ENCODE measurements around the gene PKP1.

PKP1 gene

DNA sequence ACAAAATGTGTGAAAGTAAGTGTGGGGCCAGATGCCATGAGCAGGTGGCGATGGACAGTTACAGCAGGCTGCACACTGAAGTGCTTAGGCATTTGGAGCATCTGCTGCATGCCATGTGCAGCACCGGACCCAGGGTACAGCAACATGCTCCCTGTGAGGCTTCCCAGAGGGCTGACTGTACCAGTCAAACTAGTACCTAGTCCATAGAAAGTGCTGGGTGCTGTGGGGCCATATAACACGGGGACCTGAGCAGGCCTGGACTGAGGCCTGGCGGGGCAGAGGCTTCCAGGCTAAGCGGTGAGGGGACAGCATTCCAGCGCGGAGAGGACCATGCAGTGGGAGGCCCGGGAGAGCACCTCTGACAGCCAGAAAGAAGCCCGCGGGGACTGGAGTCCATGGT lies 29.9 kb upstream of the PKP1 start:
- H3F3A ChIP-seq (ENCODE audit: insufficient read depth, low read length): no peaks in the 10 kb centered on the region
- H3K27me3 ChIP-seq (ENCODE audit: insufficient read depth, low read length): no peaks in the 10 kb centered on the region
- H3K9me2 ChIP-seq (ENCODE audit: low read depth, low read length): no peaks in the 10 kb centered on the region
- no peaks in the 10 kb centered on the region for H3K4me1 ChIP-seq (ENCODE audit: insufficient read depth, low read length, severe bottlenecking)
- no peaks in the 10 kb centered on the region for H4K20me1 ChIP-seq (ENCODE audit: insufficient read depth, low read length)
- H3K36me3 ChIP-seq (ENCODE audit: insufficient read depth, low read length): no peaks in the 10 kb centered on the region
- H3K79me2 ChIP-seq (ENCODE audit: insufficient read depth, low read length): no peaks in the 10 kb centered on the region
- H3K27ac ChIP-seq (ENCODE audit: low read depth, low read length, poor library complexity, severe bottlenecking): no peak overlapping the region
- H3K9me3 ChIP-seq (ENCODE audit: low read length): no peaks in the 10 kb centered on the region
- no peak overlapping the region for H3K9ac ChIP-seq (ENCODE audit: low read length)
- no peak overlapping the region for H2AFZ ChIP-seq (ENCODE audit: low read length)
- TF ChIP-seq EZH2 (IDR thresholded peaks at IDR 0.05; ENCODE audit: borderline replicate concordance, low read length) (no peak), CTCF (IDR thresholded peaks at IDR 0.05; ENCODE audit: low read length) (no peak)
- H3K4me3 ChIP-seq (ENCODE audit: low read depth, low read length, poor library complexity, severe bottlenecking): no peak overlapping the region
- H3K4me2 ChIP-seq (ENCODE audit: low read length): no peak overlapping the region

GRCh38 chr1:201253906-201254624 lies 29.2 kb upstream of the PKP1 start:
- H3K4me3 ChIP-seq (ENCODE audit: low read depth, low read length, poor library complexity, severe bottlenecking): no peak overlapping the region
- no peaks in the 10 kb centered on the region for H3F3A ChIP-seq (ENCODE audit: insufficient read depth, low read length)
- no peaks in the 10 kb centered on the region for H3K9me3 ChIP-seq (ENCODE audit: low read length)
- H4K20me1 ChIP-seq (ENCODE audit: insufficient read depth, low read length): no peaks in the 10 kb centered on the region
- no peak for TF ChIP-seq CTCF (IDR thresholded peaks at IDR 0.05; ENCODE audit: low read length)
- no peak for TF ChIP-seq EZH2 (IDR thresholded peaks at IDR 0.05; ENCODE audit: borderline replicate concordance, low read length)
- no peaks in the 10 kb centered on the region for H3K36me3 ChIP-seq (ENCODE audit: insufficient read depth, low read length)
- H3K79me2 ChIP-seq (ENCODE audit: insufficient read depth, low read length): no peaks in the 10 kb centered on the region
- no peaks in the 10 kb centered on the region for H3K27me3 ChIP-seq (ENCODE audit: insufficient read depth, low read length)
- H3K4me1 ChIP-seq (ENCODE audit: insufficient read depth, low read length, severe bottlenecking): no peaks in the 10 kb centered on the region
- no peak overlapping the region for H2AFZ ChIP-seq (ENCODE audit: low read length)
- no peaks in the 10 kb centered on the region for H3K9me2 ChIP-seq (ENCODE audit: low read depth, low read length)
- no peak overlapping the region for H3K9ac ChIP-seq (ENCODE audit: low read length)
- no peak overlapping the region for H3K4me2 ChIP-seq (ENCODE audit: low read length)
- no peak overlapping the region for H3K27ac ChIP-seq (ENCODE audit: low read depth, low read length, poor library complexity, severe bottlenecking)

DNA sequence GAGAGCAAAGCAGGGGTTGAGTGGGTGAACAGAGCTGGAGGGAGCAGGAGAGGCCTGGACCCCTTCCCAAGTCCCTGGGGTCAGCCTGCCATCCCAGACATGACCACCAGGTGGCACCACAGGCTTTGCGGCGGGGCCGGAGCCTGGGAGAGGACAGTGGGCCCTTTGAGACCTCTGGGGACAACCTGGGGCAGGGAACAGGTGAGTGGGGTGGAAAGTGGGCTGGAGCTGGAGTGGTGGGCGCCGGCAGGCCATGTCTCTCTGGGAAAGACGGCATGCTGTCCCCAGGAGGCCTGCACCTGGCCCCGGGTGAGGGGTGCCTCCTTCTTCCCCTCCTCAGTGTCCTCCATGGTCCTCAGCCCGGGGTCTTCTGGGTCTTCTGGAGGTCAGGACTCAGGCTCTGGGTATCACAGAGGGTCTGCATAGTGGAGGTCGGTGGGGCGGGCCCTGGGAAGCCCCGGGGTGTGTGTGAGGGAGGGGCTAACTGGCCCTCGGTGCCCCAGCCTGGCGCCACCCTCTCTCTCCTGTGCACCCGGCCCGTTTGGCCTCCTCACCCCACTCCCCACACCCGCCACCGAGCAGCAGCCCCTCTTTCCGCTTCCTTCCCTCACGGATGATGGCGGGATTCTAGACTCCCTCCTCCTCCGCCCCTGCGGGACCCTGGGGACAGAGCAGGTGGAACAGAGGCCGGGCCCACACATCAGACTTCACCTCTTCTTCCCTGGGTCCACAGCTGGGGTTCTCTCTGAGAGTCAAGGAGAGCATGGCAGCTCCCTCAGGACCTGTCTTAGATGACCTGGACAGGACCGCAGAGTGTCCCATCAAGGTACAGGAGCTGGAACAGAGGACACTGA lies 28.5 kb upstream of the PKP1 start:
- no peaks in the 10 kb centered on the region for H3F3A ChIP-seq (ENCODE audit: insufficient read depth, low read length)
- H3K9ac ChIP-seq (ENCODE audit: low read length): no peak overlapping the region
- H3K36me3 ChIP-seq (ENCODE audit: insufficient read depth, low read length): no peaks in the 10 kb centered on the region
- no peak for TF ChIP-seq EZH2 (IDR thresholded peaks at IDR 0.05; ENCODE audit: borderline replicate concordance, low read length)
- TF ChIP-seq CTCF (IDR thresholded peaks at IDR 0.05; ENCODE audit: low read length): peak; percentile 86
- no peak overlapping the region for H3K4me2 ChIP-seq (ENCODE audit: low read length)
- H3K79me2 ChIP-seq (ENCODE audit: insufficient read depth, low read length): no peaks in the 10 kb centered on the region
- H3K27me3 ChIP-seq (ENCODE audit: insufficient read depth, low read length): no peaks in the 10 kb centered on the region
- no peak overlapping the region for H3K27ac ChIP-seq (ENCODE audit: low read depth, low read length, poor library complexity, severe bottlenecking)
- no peaks in the 10 kb centered on the region for H3K9me3 ChIP-seq (ENCODE audit: low read length)
- H4K20me1 ChIP-seq (ENCODE audit: insufficient read depth, low read length): no peaks in the 10 kb centered on the region
- H3K9me2 ChIP-seq (ENCODE audit: low read depth, low read length): no peaks in the 10 kb centered on the region
- no peak overlapping the region for H2AFZ ChIP-seq (ENCODE audit: low read length)
- H3K4me3 ChIP-seq (ENCODE audit: low read depth, low read length, poor library complexity, severe bottlenecking): no peak overlapping the region
- H3K4me1 ChIP-seq (ENCODE audit: insufficient read depth, low read length, severe bottlenecking): no peaks in the 10 kb centered on the region
